GM15510 (cell line): ENCODE measurements around the gene P2RY2.

Experiments used
- POLR2A ChIP-seq: IDR thresholded peaks from 3 replicates; pipeline ENCODE4 v1.6.1; 2011; ENCODE audit warnings: borderline replicate concordance; ENCODE audit not compliant: insufficient read length; ENCODE audit errors: extremely low read depth

Gene P2RY2

DNA sequence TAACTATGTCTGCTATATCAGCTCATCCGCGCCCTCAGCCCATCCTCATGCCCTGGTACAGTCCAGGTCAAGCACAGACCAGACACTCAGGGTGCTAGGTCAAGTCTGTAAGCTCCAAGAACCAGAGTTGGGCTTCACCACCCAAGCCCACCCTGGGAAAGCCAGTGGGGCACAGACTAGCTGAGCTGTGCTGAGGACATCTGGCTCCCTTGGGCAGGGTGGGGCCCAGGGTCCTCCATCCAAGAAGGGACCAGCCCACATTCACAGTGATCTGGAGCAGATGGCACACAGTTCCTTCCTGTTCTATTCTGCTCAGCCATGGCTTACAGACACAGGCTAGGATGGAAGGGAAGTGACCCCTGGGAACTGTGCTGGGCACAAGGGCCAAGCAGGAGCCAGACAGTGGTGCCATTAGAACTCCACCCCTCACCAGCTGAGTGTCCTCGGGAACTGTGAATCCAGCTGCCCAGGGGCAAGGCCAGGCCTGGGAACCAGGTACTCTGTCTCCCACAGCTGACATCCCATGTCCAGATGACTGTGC lies 63.2 kb downstream of the P2RY2 start:
- no peak for TF ChIP-seq POLR2A

DNA sequence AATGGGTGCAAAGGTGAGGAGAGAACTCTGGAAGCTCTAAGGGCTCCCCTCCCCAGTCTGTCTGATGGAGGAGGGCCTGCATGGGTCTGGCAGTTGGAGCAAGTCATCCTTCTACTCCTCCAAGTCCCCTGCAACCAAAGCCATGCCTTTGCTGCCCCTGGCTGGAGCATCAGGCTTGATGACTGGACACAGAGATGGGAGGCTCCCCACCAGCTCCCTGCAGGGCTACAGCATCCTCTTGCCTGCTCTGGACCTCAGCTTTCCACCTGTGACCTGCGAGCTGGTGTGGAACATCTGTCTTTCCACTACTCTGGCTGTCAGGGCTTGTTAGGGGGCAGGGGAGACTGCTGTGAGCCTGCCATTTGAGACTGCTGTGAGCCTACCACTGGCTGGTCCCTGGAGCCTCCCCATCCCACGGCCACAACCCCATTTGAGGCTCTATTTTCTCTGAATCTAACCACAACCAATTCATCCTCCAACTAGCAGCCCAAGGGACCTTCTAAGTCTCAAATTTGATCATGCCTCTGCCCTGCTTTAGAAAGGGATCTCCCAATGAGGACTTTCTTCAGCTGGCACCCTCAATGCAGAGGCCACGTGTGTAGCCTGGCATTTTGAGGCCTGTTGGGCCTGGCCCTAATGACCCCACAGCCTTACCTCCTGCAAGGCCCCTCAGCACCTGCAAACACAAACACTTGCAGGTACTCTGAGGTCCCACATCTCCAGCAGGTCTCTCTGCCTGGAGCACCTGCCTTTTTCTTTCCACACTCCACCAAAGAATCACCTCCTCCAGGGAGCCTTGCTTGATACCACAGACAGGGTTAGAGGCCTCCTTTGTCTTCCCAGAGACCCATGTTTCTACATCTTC lies 63.9 kb downstream of the P2RY2 start:
- no peak for TF ChIP-seq POLR2A

DNA sequence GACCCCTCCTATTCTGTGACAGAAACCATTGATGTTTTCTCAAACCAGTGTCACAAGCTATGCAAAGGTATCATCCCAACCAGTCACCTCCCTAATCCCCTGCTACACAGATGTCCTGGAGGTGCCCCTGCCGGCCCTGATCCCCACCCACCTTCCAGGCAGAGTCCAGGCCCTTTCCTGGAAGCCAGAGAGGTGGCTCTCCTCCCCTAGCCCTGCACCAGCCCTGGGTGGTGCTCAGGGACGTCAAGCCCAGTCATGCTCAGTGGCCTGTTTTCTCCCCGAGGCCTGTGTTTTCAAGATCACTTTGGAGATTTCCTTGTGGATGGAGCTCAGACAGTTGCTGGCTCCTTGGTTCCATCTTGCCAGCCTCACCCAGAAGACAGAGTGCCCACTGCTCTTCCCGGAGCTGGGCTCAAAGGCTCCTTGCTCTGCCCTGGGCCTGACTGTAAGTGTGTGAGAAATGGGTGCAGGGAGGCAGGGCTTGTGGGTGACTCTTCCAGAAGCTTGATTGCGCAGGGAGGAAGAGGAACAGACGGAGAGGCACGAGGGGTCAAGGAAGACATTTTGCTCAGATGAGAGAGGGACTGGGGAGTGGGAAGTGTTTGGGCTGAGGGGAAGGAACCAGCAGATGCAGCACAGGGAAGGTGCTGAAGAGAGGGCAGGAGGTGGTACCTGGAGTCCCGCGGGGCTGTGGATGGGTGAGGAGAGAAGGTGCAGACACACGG lies 65.4 kb downstream of the P2RY2 start:
- no peak for TF ChIP-seq POLR2A

DNA sequence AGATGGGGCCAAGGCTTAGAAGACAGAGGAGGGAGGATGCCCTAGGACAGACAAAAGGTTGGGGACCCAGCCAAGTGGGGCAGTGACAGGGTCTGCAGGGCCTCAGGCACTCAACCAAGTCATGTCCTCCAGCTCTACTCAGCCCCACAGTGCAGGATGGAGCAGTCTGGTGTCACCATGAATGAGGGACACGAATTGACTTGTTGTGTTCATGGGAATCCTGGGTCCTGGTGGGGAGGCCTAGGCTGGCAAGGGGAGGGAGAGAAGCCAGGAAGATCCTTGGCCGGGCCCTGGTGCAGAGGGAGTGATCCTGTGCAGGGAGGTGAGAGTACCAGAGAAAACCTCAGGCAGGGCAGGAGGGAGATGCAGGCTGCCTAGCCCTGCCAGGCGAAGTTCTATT lies 66.0 kb downstream of the P2RY2 start:
- TF ChIP-seq POLR2A = no peak

DNA sequence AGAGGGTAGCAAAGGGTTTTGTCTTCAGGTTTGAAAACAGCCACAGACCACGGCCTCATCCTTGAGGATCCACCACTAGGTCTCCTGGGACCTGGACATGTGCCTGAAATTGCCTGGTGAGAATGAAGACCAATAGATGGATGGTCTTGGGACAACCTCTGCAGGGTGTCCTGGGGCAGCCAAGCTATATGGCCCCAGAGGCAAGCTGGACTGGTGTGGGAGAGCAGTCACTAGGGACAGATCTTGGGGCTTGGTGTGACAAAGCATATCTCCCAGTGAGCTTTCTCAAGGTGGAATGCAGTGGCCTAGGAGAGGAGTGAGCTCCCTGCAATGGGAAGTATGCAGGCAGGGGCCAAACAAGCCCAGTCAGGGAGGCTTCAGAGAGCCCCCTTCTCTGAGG lies 67.6 kb downstream of the P2RY2 start:
- TF ChIP-seq POLR2A = no peak
